ENCODE measurements around the gene PLA2G1B.

The PLA2G1B gene

DNA sequence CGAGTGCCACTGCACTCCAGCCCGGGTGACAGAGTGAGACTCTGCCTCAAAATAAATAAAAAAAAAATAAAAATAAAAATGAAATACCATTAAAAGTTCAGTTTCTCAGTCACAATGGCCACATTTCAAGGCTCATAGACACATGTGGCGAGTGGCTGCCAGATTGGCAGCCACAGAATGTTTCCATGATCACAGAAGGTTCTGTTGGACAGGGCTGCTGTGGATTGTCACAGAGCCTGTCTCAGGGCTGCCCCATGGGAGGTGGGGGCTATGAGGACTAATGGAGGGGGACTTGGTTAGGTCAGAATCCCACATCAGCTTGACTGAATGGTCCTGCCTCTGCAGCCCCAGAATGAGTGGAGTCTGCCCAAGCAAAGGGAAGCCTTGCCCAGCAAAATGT is 3.8 kb upstream of the PLA2G1B start:
- H3K9me3 ChIP-seq: no peaks in the 10 kb centered on the region
- in situ Hi-C loops (cut with MboI; ENCODE audit: low sequenced_read_pairs): loop anchor here (25.0 kb wide), 1 partner anchor 781 kb away; no protein-coding TSS in a partner anchor
- H3K4me1 ChIP-seq: no peaks in the 10 kb centered on the region
- H3K4me3 ChIP-seq: no peak overlapping the region
- no peak for DNase-seq (ENCODE audit: low spot score in 2 of 2)
- no peaks in the 10 kb centered on the region for H3K36me3 ChIP-seq (replicated peaks)
- H3K27me3 ChIP-seq (ENCODE audit: low read depth): no peaks in the 10 kb centered on the region

DNA sequence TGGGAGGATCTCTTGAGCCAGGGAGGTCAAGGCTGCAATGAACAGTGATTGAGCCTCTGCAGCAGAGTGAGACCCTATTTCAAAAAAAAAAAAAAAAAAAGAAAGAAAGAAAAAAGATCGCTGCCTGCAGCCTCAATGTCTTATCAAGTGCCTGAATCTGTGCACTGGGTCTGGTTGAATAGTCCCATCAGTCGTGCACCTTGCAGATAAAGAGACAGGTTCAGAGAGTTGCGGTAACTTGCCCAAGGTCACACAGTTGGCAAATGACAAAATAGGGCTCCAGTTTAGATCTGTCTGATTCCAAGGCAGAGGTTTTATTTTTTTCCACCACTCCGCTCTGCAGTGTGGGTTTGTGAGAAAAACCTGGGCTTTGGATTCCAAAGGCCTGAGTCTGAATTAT is 649 bp upstream of the PLA2G1B start:
- H3K9me3 ChIP-seq: no peaks in the 10 kb centered on the region
- no peaks in the 10 kb centered on the region for H3K4me1 ChIP-seq
- no peak overlapping the region for H3K4me3 ChIP-seq
- H3K36me3 ChIP-seq (replicated peaks): no peaks in the 10 kb centered on the region
- in situ Hi-C loops (cut with MboI; ENCODE audit: low sequenced_read_pairs): loop anchor here (10.0 to 25.0 kb wide), 2 partner anchors 387 to 784 kb away; partner anchors contain the start of gene UNC119B
- DNase-seq (ENCODE audit: low spot score in 2 of 2): no peak
- H3K27me3 ChIP-seq (ENCODE audit: low read depth): no peaks in the 10 kb centered on the region

- no peak for DNase-seq (ENCODE audit: low spot score in 2 of 2)
- Histone ChIP-seq H3K36me3 (replicated peaks) (no peaks in the 10 kb centered on the region), H3K9me3 (no peaks in the 10 kb centered on the region), H3K4me1 (no peaks in the 10 kb centered on the region), H3K4me3 (no peak overlapping the region), H3K27me3 (ENCODE audit: low read depth) (no peaks in the 10 kb centered on the region)
- in situ Hi-C loops (cut with MboI; ENCODE audit: low sequenced_read_pairs): loop anchor here (10.0 to 25.0 kb wide), 2 partner anchors 390 to 787 kb away; partner anchors contain the start of gene UNC119B
Observed at GRCh38 chr12:120324841-120325417, 2.6 kb downstream of the PLA2G1B start.

- DNase-seq (ENCODE audit: low spot score in 2 of 2): no peak
- Histone ChIP-seq H3K36me3 (replicated peaks) (no peaks in the 10 kb centered on the region), H3K4me1 (no peaks in the 10 kb centered on the region), H3K4me3 (no peak overlapping the region), H3K27me3 (ENCODE audit: low read depth) (no peaks in the 10 kb centered on the region), H3K9me3 (no peaks in the 10 kb centered on the region)
- in situ Hi-C loops (cut with MboI; ENCODE audit: low sequenced_read_pairs): loop anchor here (10.0 kb wide), 1 partner anchor 391 kb away; the partner anchor contains the start of gene UNC119B
Observed at GRCh38 chr12:120323772-120324171, 3.8 kb downstream of the PLA2G1B start.

DNA sequence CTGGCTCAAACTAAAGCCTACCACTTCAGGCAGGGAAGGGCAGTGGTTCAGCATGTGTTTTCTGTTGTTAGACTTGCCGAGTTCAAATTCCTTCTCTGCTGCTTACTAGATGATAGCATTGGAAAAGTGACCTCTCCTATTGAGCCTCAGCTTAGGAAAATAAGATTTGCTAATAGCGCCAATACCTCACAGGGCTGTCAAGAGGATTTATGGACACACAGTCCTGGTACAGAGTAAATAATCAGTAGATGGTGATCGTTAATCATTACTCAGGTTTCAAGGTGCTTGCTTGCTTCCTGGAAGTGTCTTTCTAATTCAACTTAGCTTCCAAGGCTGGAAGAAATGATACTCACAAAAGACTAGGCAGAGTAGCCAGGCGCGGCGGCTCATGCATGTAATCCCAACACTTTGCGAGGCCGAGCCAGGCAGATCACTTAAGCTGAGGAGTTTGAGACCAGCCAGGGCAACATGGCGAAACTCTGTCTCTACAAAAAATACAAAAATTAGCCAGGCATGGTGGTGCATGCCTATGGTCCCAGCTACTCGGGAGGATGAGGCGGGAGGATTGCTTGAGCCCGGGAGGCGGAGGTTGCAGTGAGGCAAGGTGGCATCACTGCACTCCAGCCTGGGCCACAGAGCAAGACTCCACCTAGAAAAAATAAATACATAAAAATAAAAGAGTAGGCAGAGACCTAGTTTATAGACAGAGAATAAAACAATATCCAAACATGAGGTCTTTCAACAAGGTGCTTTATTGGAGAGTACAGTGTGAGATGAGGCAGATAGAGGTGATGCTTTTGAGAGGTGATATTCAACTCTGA is 6.0 kb downstream of the PLA2G1B start:
- Histone ChIP-seq H3K4me1 (peaks cover 5% of the 10 kb centered on the region), H3K9me3 (no peaks in the 10 kb centered on the region), H3K36me3 (replicated peaks) (no peaks in the 10 kb centered on the region), H3K27me3 (ENCODE audit: low read depth) (no peaks in the 10 kb centered on the region), H3K4me3 (no peak overlapping the region)
- DNase-seq (ENCODE audit: low spot score in 2 of 2): no peak
- in situ Hi-C loops (cut with MboI; ENCODE audit: low sequenced_read_pairs): loop anchor here (10.0 kb wide), 1 partner anchor 393 kb away; the partner anchor contains the start of gene UNC119B

DNA sequence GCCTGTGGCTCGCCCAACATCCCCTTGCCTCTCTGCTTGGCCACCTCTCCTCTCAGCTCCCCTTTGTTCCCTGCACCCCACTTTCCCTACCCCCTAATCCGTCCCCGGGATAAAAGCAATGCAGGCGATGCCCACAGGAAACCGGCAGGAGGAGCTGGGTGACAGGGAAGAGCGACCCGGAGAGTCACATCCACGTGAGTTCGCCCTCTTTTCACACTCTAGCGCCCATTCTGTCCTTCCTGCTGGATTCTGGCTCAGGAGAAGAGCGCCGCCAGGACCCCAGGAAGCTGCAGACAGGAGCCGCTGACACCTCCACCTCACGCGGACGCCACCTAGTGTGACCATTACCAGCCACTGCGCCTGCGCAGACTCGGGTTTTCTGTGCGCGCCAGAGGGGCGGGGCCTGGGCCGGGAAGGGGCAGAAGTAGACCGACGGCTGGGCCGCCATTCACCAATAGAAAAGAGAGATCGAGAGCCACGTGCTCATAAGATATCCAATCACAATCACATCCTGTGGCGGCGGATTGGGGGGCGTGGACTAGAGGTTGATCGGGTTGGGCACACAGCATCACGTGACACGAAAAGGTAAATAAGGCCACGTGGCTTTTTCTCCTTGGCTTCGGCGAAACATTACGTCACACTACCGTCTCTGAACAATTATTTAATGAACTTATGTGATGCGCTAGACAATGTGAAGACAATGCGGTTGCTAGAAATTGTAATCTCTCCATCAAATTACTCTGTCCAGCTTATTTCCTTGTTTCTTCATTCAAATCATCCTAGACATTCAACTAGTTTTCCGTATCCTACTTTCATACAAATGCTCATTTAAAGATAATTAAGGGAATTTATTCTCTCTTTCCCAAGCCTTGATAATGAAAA is 10.1 kb downstream of the PLA2G1B start:
- Histone ChIP-seq H3K9me3 (no peaks in the 10 kb centered on the region), H3K27me3 (ENCODE audit: low read depth) (no peaks in the 10 kb centered on the region), H3K4me1 (peaks cover 7% of the 10 kb centered on the region), H3K36me3 (replicated peaks) (no peaks in the 10 kb centered on the region), H3K4me3 (peak overlapping the region; percentile 36)
- peak; percentile 100 for DNase-seq (ENCODE audit: low spot score in 2 of 2)
- in situ Hi-C loops (cut with MboI; ENCODE audit: low sequenced_read_pairs): no loop called here

DNA sequence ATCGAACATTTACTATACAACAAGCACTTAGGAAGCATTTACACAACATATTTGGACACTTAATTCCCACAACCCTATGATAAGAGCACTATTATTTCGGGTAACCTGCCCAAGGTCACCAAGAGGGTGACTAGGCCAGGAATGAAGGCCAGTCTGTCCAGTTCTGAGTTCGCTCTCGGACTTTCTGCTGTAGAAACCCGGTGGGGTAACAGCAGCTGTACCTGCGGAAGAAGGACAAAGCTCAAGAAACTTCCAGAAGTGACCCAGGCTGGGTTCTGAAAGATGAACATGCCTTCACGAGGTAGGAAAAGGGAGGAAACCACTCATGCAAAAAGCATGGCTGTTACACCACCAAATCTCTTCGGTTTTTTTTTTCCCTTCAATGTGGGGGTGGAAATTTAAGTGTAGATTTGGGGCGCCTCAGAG is 10.8 kb downstream of the PLA2G1B start:
- in situ Hi-C loops (cut with MboI; ENCODE audit: low sequenced_read_pairs): no loop called here
- Histone ChIP-seq H3K9me3 (no peaks in the 10 kb centered on the region), H3K36me3 (replicated peaks) (no peaks in the 10 kb centered on the region), H3K4me3 (peak overlapping the region; percentile 36), H3K4me1 (peaks cover 7% of the 10 kb centered on the region), H3K27me3 (ENCODE audit: low read depth) (no peaks in the 10 kb centered on the region)
- no peak for DNase-seq (ENCODE audit: low spot score in 2 of 2)

DNA sequence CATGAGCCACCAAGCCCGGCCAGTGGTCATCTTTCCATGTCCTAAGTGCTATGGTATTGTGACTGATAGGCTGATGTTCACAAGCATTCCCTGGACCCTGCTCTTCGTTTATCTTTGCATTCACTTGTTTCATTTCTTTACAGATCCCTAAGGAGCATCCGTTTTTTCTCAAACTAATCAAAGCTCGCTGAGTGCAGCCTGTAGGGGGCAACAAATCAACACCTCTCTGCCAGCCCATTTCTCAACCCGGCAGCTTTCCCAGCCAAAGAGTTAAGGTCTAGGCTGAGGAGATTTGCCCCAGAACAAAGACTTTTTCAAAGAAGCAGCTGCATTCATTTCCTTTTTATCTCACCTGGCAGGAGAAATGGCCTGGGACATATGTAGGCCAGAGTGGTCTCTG is 13.4 kb downstream of the PLA2G1B start:
- peaks cover 7% of the 10 kb centered on the region for H3K4me1 ChIP-seq
- H3K27me3 ChIP-seq (ENCODE audit: low read depth): no peaks in the 10 kb centered on the region
- H3K4me3 ChIP-seq: no peak overlapping the region
- peak in 1 of 2 experiments; percentile 55 for DNase-seq (ENCODE audit: low spot score in 2 of 2)
- H3K36me3 ChIP-seq (replicated peaks): no peaks in the 10 kb centered on the region
- in situ Hi-C loops (cut with MboI; ENCODE audit: low sequenced_read_pairs): no loop called here
- no peaks in the 10 kb centered on the region for H3K9me3 ChIP-seq

DNA sequence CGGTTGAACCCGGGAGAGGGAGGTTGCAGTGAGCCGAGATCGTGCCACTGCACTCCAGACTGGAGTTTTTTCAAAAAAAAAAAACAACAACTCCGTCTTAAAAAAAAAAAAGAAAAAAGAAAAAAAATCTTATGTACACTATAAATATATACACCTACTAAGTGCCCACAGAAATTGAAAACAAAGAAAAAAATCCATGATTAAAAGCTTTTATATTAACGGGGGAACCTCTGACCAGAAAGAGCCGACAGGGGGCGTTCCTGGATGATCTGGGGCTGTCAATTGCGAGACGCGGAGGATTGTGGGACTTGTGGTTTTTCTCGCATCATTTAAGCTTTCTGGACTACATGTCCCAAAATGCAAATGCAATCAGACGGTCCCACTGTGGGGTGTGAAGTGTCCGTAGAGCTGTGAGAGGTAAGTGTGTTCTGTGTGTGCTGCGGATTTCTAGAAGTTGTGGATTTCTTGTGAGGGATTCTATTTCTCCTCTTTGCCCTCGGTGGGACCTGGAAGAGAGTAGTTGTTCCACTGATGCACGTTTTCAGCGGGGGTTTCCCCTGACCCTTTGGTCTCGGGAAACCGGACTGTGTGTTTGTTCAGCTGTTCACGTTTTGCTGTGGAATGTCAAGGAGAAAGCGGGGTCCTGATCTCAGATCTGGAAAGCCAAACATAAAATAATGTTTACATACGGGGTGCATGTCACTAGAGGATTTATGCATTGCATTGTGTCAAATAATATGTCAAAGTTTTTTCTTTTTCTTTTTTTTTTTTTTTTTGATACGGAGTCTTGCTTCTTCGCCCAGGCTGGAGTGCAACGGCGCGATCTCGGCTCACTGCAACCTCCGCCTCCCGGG is 25.4 kb downstream of the PLA2G1B start, which contains the start of gene SIRT4:
Gene SIRT4, plus strand, starts transcription at position 360 of the 854 bp plus-strand sequence. CDS start 1,241 bp downstream, outside the sequence.
- DNase-seq (ENCODE audit: low spot score in 2 of 2): peak; percentile 92 to 94
- no peaks in the 10 kb centered on the region for H3K9me3 ChIP-seq
- H3K4me3 ChIP-seq: peak within 1 kb of the TSS; percentile 44
- H3K4me1 ChIP-seq: no peaks in the 10 kb centered on the region
- no peaks in the 10 kb centered on the region for H3K27me3 ChIP-seq (ENCODE audit: low read depth)
- no peaks in the 10 kb centered on the region for H3K36me3 ChIP-seq (replicated peaks)
- in situ Hi-C loops (cut with MboI; ENCODE audit: low sequenced_read_pairs): no loop called here

GRCh38 chr12:120292661-120293531 is 34.7 kb downstream of the PLA2G1B start, which contains the start of gene RNU4-1:
TSS of gene RNU4-1 (minus strand) at chr12:120293237.
- Histone ChIP-seq H3K27me3 (ENCODE audit: low read depth) (no peaks in the 10 kb centered on the region), H3K36me3 (replicated peaks) (no peaks in the 10 kb centered on the region), H3K4me3 (peak within 1 kb of the TSS; percentile 37), H3K9me3 (no peaks in the 10 kb centered on the region), H3K4me1 (peaks cover 26% of the 10 kb centered on the region)
- in situ Hi-C loops (cut with MboI; ENCODE audit: low sequenced_read_pairs): no loop called here
- peak; percentile 92 to 99 for DNase-seq (ENCODE audit: low spot score in 2 of 2)

DNA sequence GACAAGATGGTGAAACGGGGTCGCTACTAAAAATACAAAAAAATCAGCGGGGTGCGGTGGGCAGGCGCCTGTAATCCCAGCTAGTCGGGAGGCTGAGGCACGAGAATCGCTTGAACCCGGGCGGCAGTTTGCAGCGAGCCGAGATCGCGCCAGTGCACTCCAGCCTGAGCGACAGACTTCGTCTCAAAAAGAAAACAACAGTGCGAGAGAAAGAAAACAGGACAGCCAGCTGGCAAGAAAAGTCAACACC is 35.2 kb downstream of the PLA2G1B start:
- peak overlapping the region; percentile 37 for H3K4me3 ChIP-seq
- H3K36me3 ChIP-seq (replicated peaks): no peaks in the 10 kb centered on the region
- DNase-seq (ENCODE audit: low spot score in 2 of 2): no peak
- peaks cover 26% of the 10 kb centered on the region for H3K4me1 ChIP-seq
- in situ Hi-C loops (cut with MboI; ENCODE audit: low sequenced_read_pairs): no loop called here
- H3K27me3 ChIP-seq (ENCODE audit: low read depth): no peaks in the 10 kb centered on the region
- no peaks in the 10 kb centered on the region for H3K9me3 ChIP-seq

GRCh38 chr12:120290609-120291305 is 36.8 kb downstream of the PLA2G1B start:
- Histone ChIP-seq H3K27me3 (ENCODE audit: low read depth) (no peaks in the 10 kb centered on the region), H3K36me3 (replicated peaks) (no peaks in the 10 kb centered on the region), H3K9me3 (no peaks in the 10 kb centered on the region), H3K4me1 (peaks cover 26% of the 10 kb centered on the region), H3K4me3 (peak overlapping the region; percentile 25)
- DNase-seq (ENCODE audit: low spot score in 2 of 2): peak; percentile 59 to 82
- in situ Hi-C loops (cut with MboI; ENCODE audit: low sequenced_read_pairs): no loop called here
